HepG2 (cell line): ENCODE measurements around the gene LGALS4. TPM values are rescaled to one million over a fixed set of nuclear protein-coding genes. Genes with fewer than 3 reads are reported as not detected.

Experiments used
- ATAC-seq: fragments of 200-7000 bp; cut with Tn5 transposase; 3 replicates; pipeline ENCODE4 v1.9.1; 2020; ENCODE audit warnings: mild to moderate bottlenecking, moderate library complexity
- BruUV-seq: library from RNA; stranded (reverse); fragments of 400-500 nt; replicated peaks from 2 replicates; lab custom pipeline; 2021; lab: Mats Ljungman, UMichigan
- CTCF ChIA-PET: fragments of 300-600 bp; formaldehyde crosslinking; extraction: SDS; loops from one replicate; lab custom pipeline; 2021; ENCODE audit warnings: low total read pairs, inconsistent platforms, low intra/inter-chr PET ratio; lab: Yijun Ruan, JAX
- POLR2A ChIA-PET: fragments of 350-600 bp; sonication (Branson Sonifier 250); formaldehyde crosslinking; loops from one replicate; lab custom pipeline; 2020; ENCODE audit warnings: antibody characterized with exemption, inconsistent platforms; lab: Yijun Ruan, JAX
- DNase-seq: peaks from one replicate; pipeline ENCODE4 v3.0.0-alpha.2; 2015; ENCODE audit warnings: low spot score
- FAIRE-seq: peaks from 3 replicates; lab custom pipeline; 2011; peaks lifted over from hg19 to GRCh38; lab: Jason Lieb, UNC
- H2AFZ ChIP-seq: one replicate; pipeline ENCODE4 v1.6.1; 2011; ENCODE audit warnings: low read length, inconsistent platforms
- H3K27ac ChIP-seq: fragments of 300-600 bp; 3 replicates; pipeline ENCODE4 v1.8.0; 2011; ENCODE audit warnings: mixed run types, mild to moderate bottlenecking, mixed read lengths, low read length, inconsistent platforms; ENCODE audit not compliant: insufficient read depth; ENCODE audit errors: extremely low read length
- H3K27me3 ChIP-seq, 2 experiments: fragments of 200-600 bp in 1 of 2; 2 replicates in 1 of 2; 3 replicates in 1 of 2; pipeline versions ENCODE4 v1.6.0 to v1.8.0; 2011; ENCODE audit warnings: low read length in 2 of 2, mild to moderate bottlenecking in 2 of 2, moderate library complexity in 2 of 2, inconsistent platforms in 1 of 2; ENCODE audit not compliant: insufficient read depth in 2 of 2, control insufficient read depth in 1 of 2
- H3K36me3 ChIP-seq, 2 experiments: fragments of 200-600 bp in 1 of 2; replicated peaks in 1 of 2; 2 replicates in 1 of 2; 3 replicates in 1 of 2; pipeline versions ENCODE4 v1.5.1 to v1.8.0; 2011; ENCODE audit warnings: low read length in 2 of 2, inconsistent platforms in 1 of 2; ENCODE audit not compliant: insufficient read depth in 2 of 2, control insufficient read depth in 1 of 2
- H3K4me1 ChIP-seq: 2 replicates; pipeline ENCODE4 v1.5.1; 2012; ENCODE audit warnings: low read length, inconsistent platforms; ENCODE audit not compliant: insufficient read depth
- H3K4me2 ChIP-seq: 2 replicates; pipeline ENCODE4 v1.6.0; 2011; ENCODE audit warnings: low read depth, low read length, inconsistent platforms
- H3K4me3 ChIP-seq, 3 experiments: fragments of 200-600 bp in 1 of 3; sonication (generic), shearing (Covaris generic) in 1 of 3; replicated peaks in 1 of 3; 2 replicates each; pipeline ENCODE4 v1.5.1; 2011 to 2016; ENCODE audit warnings: low read length in 3 of 3, inconsistent platforms in 2 of 3, low read depth in 2 of 3, mild to moderate bottlenecking in 2 of 3, control low read depth in 1 of 3, mixed read lengths in 1 of 3; ENCODE audit not compliant: insufficient read depth in 1 of 3
- H3K79me2 ChIP-seq: one replicate; pipeline ENCODE4 v1.6.1; 2011; ENCODE audit warnings: low read length, inconsistent platforms; ENCODE audit not compliant: insufficient read depth
- H3K9ac ChIP-seq: 2 replicates; pipeline ENCODE4 v1.6.0; 2011; ENCODE audit warnings: mild to moderate bottlenecking, low read depth, low read length, inconsistent platforms; ENCODE audit not compliant: insufficient read depth
- H3K9me3 ChIP-seq: 2 replicates; pipeline ENCODE4 v1.5.1; 2012; ENCODE audit warnings: mild to moderate bottlenecking, low read length
- H4K20me1 ChIP-seq: 2 replicates; pipeline ENCODE4 v1.6.0; 2011; ENCODE audit warnings: inconsistent platforms, mild to moderate bottlenecking, low read length, moderate library complexity; ENCODE audit not compliant: insufficient read depth
- DPF2 ChIP-seq: sonication (generic); formaldehyde crosslinking; IDR thresholded peaks from 2 replicates; pipeline ENCODE4 v1.4.0; 2020; ENCODE audit warnings: mild to moderate bottlenecking, low read depth, missing genetic modification reagents, borderline replicate concordance
- NFIC ChIP-seq: IDR thresholded peaks from 2 replicates; pipeline ENCODE4 v1.6.1; 2012; ENCODE audit warnings: mild to moderate bottlenecking, low read length, inconsistent platforms
- NONO ChIP-seq, 2 experiments: fragments of 450-650 bp in 1 of 2; sonication (generic) in 1 of 2; formaldehyde crosslinking in 1 of 2; IDR thresholded peaks in 1 of 2; conservative IDR thresholded peaks in 1 of 2; 2 replicates each; pipeline versions ENCODE4 v1.6.1 to v1.8.0; 2017 to 2022; ENCODE audit warnings: mild to moderate bottlenecking in 1 of 2, missing genetic modification reagents in 1 of 2, moderate library complexity in 1 of 2
- PHF20 ChIP-seq: sonication (generic); formaldehyde crosslinking; IDR thresholded peaks from 2 replicates; pipeline ENCODE4 v1.5.0; 2020; ENCODE audit warnings: mild to moderate bottlenecking, missing genetic modification reagents
- POLR2G ChIP-seq: fragments of 200-400 bp; formaldehyde crosslinking; IDR thresholded peaks from 2 replicates; pipeline ENCODE4 v1.6.1; 2018; ENCODE audit warnings: mild to moderate bottlenecking, low read depth, low read length, moderate library complexity
- RBM22 ChIP-seq: fragments of 200-400 bp; formaldehyde crosslinking; optimal IDR thresholded peaks from 2 replicates; pipeline ENCODE3; 2017; ENCODE audit warnings: mild to moderate bottlenecking, low read length, moderate library complexity
- SMAD1 ChIP-seq: sonication (generic); formaldehyde crosslinking; IDR thresholded peaks from 2 replicates; pipeline ENCODE4 v1.4.0; 2020; ENCODE audit warnings: missing genetic modification reagents, low read depth, mild to moderate bottlenecking, borderline replicate concordance
- TBL1XR1 ChIP-seq: fragments of 150-350 bp; IDR thresholded peaks from 2 replicates; pipeline ENCODE4 v1.6.1; 2014; ENCODE audit warnings: borderline replicate concordance, low read length; ENCODE audit not compliant: partially characterized antibody
- ZNF121 ChIP-seq: sonication (generic); formaldehyde crosslinking; IDR thresholded peaks from 2 replicates; pipeline ENCODE4 v1.5.0; 2020; ENCODE audit warnings: mild to moderate bottlenecking, missing genetic modification reagents
- ZNF335 ChIP-seq: sonication (generic); formaldehyde crosslinking; IDR thresholded peaks from 2 replicates; pipeline ENCODE4 v1.4.0; 2020; ENCODE audit warnings: missing genetic modification reagents
- ZNF430 ChIP-seq: sonication (generic); formaldehyde crosslinking; IDR thresholded peaks from 2 replicates; pipeline ENCODE4 v1.9.0; 2021; ENCODE audit warnings: mild to moderate bottlenecking, missing genetic modification reagents
- ZNF451 ChIP-seq: sonication (generic); formaldehyde crosslinking; IDR thresholded peaks from 2 replicates; pipeline ENCODE4 v1.5.0; 2020; ENCODE audit warnings: mild to moderate bottlenecking, missing genetic modification reagents
- ZNF883 ChIP-seq: sonication (generic); formaldehyde crosslinking; IDR thresholded peaks from 2 replicates; pipeline ENCODE4 v1.5.1; 2020; ENCODE audit warnings: mild to moderate bottlenecking, missing genetic modification reagents; ENCODE audit errors: not compliant biosample characterization
- WGBS: methylation state at CpG from one replicate; pipeline ENCODE4 v1.1.6; 2017; ENCODE audit warnings: low lambda C conversion rate; 5-methylcytosine and 5-hydroxymethylcytosine counted together
- in situ Hi-C: cut with HindIII; loops from 2 replicates; pipeline ENCODE4 v1.10.0; 2017; ENCODE audit warnings: low pct_unique_long_range_greater_than_20kb; ENCODE audit not compliant: extremely low pct_ligation_motif_present
- intact Hi-C: fragments of 100-400 bp; cut with micrococcal nuclease; formaldehyde crosslinking; loops from one replicate; pipeline ENCODE4 v1.10.0; 2022; ENCODE audit not compliant: unreplicated experiment
- polyA plus RNA-seq, 8 experiments: library from polyadenylated mRNA; depleted of rRNA in 3 of 8; stranded (reverse) in 7 of 8; unstranded in 1 of 8; fragments of >200 nt; fragmentation: Illumina TruSeq in 4 of 8; extraction: Trizol in 4 of 8; gene quantifications; 2 replicates each; pipeline versions ENCODE4 v1.2.1 to v1.2.3, GENCODE V29; 2011 to 2016; ENCODE audit warnings: low read depth in 4 of 8, missing spikeins in 1 of 8, mixed read lengths in 1 of 8; ENCODE audit not compliant: insufficient read depth in 1 of 8
- total RNA-seq, 5 experiments: library from RNA; depleted of rRNA; stranded (reverse); fragments of >200 nt; fragmentation: Illumina TruSeq; extraction: Trizol; gene quantifications; 2 replicates each; pipeline ENCODE4 v1.2.3, GENCODE V29; 2016; ENCODE audit warnings: low read depth in 1 of 5

Gene LGALS4
- total and polyA plus RNA-seq, 2 of the 13 experiments (the other 11 are each of a cell fraction or from before 2014, with no cell fraction given) = 0.24 to 0.71 TPM

GRCh38 chr19:38836983-38837626 is 24.4 kb upstream of the LGALS4 start:
- no peak for ATAC-seq
- in situ Hi-C loops = no loop called here
- H3K4me2 ChIP-seq = peak overlapping the region; percentile 13; the same call in 1 of the 2 replicates

More at GRCh38 chr19:38836983-38837626, 24.4 kb upstream of the LGALS4 start:
- no peaks in the 10 kb centered on the region for H3K27me3 ChIP-seq
- H3K9me3 ChIP-seq = no peaks in the 10 kb centered on the region
- no TSS peak for BruUV-seq
- no peak overlapping the region for H2AFZ ChIP-seq
- intact Hi-C loops = loop anchor here (10.0 kb wide), 1 partner anchor 182 kb away; no protein-coding TSS in a partner anchor
- no peak for FAIRE-seq
- CTCF ChIA-PET = no interaction called here
- no peak for TF ChIP-seq DPF2 (CRISPR knock-in tag)
- no peak for TF ChIP-seq PHF20 (CRISPR knock-in tag)
- peak; percentile 34; the same call in 1 of the 2 replicates for TF ChIP-seq POLR2G
- no peak for TF ChIP-seq ZNF121
- peak; percentile 17; the same call in 1 of the 2 replicates for TF ChIP-seq ZNF430 (CRISPR knock-in tag)
- TF ChIP-seq TBL1XR1 = no peak
- TF ChIP-seq ZNF451 (CRISPR knock-in tag) = no peak
- peak; percentile 65 for TF ChIP-seq RBM22
- no peak for TF ChIP-seq SMAD1 (CRISPR knock-in tag)
- TF ChIP-seq NFIC = peak; percentile 12; the same call in 1 of the 2 replicates
- TF ChIP-seq ZNF883 (CRISPR knock-in tag) = peak; percentile 16
- TF ChIP-seq ZNF335 (CRISPR knock-in tag) = peak; percentile 72; the same call in 1 of the 2 replicates
- TF ChIP-seq NONO (IDR thresholded peaks at IDR 0.05) = no peak
- no peak for TF ChIP-seq NONO (CRISPR knock-in tag; conservative IDR thresholded peaks at IDR 0.05)
- H3K27ac ChIP-seq = peak overlapping the region; percentile 60
- peaks cover 26 to 64% of the 10 kb centered on the region in 2 experiments for H3K36me3 ChIP-seq
- H3K4me1 ChIP-seq = peaks cover 65% of the 10 kb centered on the region
- H3K9ac ChIP-seq = no peak overlapping the region
- H3K79me2 ChIP-seq = peaks cover 4% of the 10 kb centered on the region
- 94% methylated on average over 2 of the region's 6 CpGs for WGBS
- POLR2A ChIA-PET = interaction anchor here (0.7 to 4.4 kb wide), 11 partner anchors 9 to 139 kb away, joined by 3 to 42 read pairs (median 5); partner anchors contain the start of genes HNRNPL, MRPS12 and SARS2
- no peak for DNase-seq
- no peak overlapping the region for H3K4me3 ChIP-seq
- peaks cover 13% of the 10 kb centered on the region for H4K20me1 ChIP-seq
